ENCODE measurements around the gene PCBP3.
"Not testable (repeated sequence)": the region's sequence is repeated elsewhere in the genome, so short reads cannot be mapped to it uniquely, and the experiment has no call there.

Gene PCBP3

GRCh38 chr21:45975020-45975666 is 331.6 kb downstream of the PCBP3 start:
- Histone ChIP-seq H3K27me3 (ENCODE audit: control insufficient read depth, insufficient read depth, low read length) (no peaks in the 10 kb centered on the region), H3K9me3 (ENCODE audit: control insufficient read depth, insufficient read depth, low read length) (no peaks in the 10 kb centered on the region), H3K4me1 (ENCODE audit: control insufficient read depth, insufficient read depth, low read length) (peaks cover 8% of the 10 kb centered on the region), H3K27ac (ENCODE audit: low read length) (no peak overlapping the region), H3K36me3 (ENCODE audit: control insufficient read depth, insufficient read depth, low read length) (no peaks in the 10 kb centered on the region), H3K4me3 (ENCODE audit: low read length) (peak overlapping the region; percentile 29; the same call in 1 of the 2 replicates)
- no peak for DNase-seq (ENCODE audit: low read depth, low spot score)
- WGBS (ENCODE audit: insufficient coverage, insufficient read length) = no CpG with 5 or more reads among the region's 33 CpGs

DNA sequence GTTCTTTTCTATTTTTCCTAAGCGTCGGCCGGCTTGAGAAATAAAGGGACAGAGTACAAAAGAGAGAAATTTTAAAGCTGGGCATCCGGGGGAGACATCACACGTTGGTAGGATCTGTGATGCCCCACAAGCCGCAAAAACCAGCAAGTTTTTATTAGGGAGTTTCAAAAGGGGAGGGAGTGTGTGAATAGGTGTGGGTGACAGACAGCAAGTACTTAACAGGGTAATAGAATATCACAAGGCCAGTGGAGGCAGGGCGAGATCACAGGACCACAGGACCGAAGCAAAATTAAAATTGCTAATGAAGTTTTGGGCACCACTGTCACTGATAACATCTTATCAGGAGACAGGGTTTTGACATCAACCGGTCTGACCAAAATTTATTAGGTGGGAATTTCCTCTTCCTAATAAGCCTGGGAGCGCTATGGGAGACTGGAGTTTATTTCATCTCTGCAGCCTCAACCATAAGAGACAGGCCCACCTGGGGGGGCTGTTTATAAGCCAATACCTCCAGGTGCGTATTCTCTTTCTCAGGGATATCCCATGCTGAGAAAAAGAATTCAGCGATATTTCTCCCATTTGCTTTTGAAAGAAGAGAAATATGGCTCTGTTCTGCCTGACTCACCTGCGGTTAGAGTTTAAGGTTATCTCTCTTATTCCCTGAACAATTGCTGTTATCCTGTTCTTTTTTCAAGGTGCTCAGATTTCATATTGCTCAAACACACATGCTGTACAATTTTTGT is 332.3 kb downstream of the PCBP3 start:
- not testable (repeated sequence) for H3K27me3 ChIP-seq (ENCODE audit: control insufficient read depth, insufficient read depth, low read length); H3K27ac ChIP-seq (ENCODE audit: low read length); H3K4me1 ChIP-seq (ENCODE audit: control insufficient read depth, insufficient read depth, low read length); H3K4me3 ChIP-seq (ENCODE audit: low read length); H3K9me3 ChIP-seq (ENCODE audit: control insufficient read depth, insufficient read depth, low read length); H3K36me3 ChIP-seq (ENCODE audit: control insufficient read depth, insufficient read depth, low read length); DNase-seq (ENCODE audit: low read depth, low spot score)
- WGBS (ENCODE audit: insufficient coverage, insufficient read length) = no CpG with 5 or more reads among the region's 13 CpGs

- Histone ChIP-seq H3K27me3 (ENCODE audit: control insufficient read depth, insufficient read depth, low read length) (no peaks in the 10 kb centered on the region), H3K36me3 (ENCODE audit: control insufficient read depth, insufficient read depth, low read length) (no peaks in the 10 kb centered on the region), H3K4me3 (ENCODE audit: low read length) (no peak overlapping the region), H3K4me1 (ENCODE audit: control insufficient read depth, insufficient read depth, low read length) (peaks cover 8% of the 10 kb centered on the region), H3K9me3 (ENCODE audit: control insufficient read depth, insufficient read depth, low read length) (no peaks in the 10 kb centered on the region), H3K27ac (ENCODE audit: low read length) (no peak overlapping the region)
- no CpG with 5 or more reads among the region's 11 CpGs for WGBS (ENCODE audit: insufficient coverage, insufficient read length)
- DNase-seq (ENCODE audit: low read depth, low spot score) = no peak
Measured at GRCh38 chr21:45976701-45977311, 333.3 kb downstream of the PCBP3 start.

- Histone ChIP-seq H3K36me3 (ENCODE audit: control insufficient read depth, insufficient read depth, low read length) (no peaks in the 10 kb centered on the region), H3K4me1 (ENCODE audit: control insufficient read depth, insufficient read depth, low read length) (peaks cover 6% of the 10 kb centered on the region), H3K9me3 (ENCODE audit: control insufficient read depth, insufficient read depth, low read length) (no peaks in the 10 kb centered on the region), H3K27me3 (ENCODE audit: control insufficient read depth, insufficient read depth, low read length) (no peaks in the 10 kb centered on the region), H3K4me3 (ENCODE audit: low read length) (no peak overlapping the region), H3K27ac (ENCODE audit: low read length) (no peak overlapping the region)
- DNase-seq (ENCODE audit: low read depth, low spot score) = no peak
- no CpG with 5 or more reads among the region's 5 CpGs for WGBS (ENCODE audit: insufficient coverage, insufficient read length)
Measured at GRCh38 chr21:45977396-45977795, 333.9 kb downstream of the PCBP3 start.

GRCh38 chr21:45979141-45979631 is 335.7 kb downstream of the PCBP3 start:
- Histone ChIP-seq H3K9me3 (ENCODE audit: control insufficient read depth, insufficient read depth, low read length) (no peaks in the 10 kb centered on the region), H3K4me3 (ENCODE audit: low read length) (no peak overlapping the region), H3K36me3 (ENCODE audit: control insufficient read depth, insufficient read depth, low read length) (no peaks in the 10 kb centered on the region; the same call in 1 of the 2 replicates), H3K27me3 (ENCODE audit: control insufficient read depth, insufficient read depth, low read length) (no peaks in the 10 kb centered on the region), H3K4me1 (ENCODE audit: control insufficient read depth, insufficient read depth, low read length) (peaks cover 9% of the 10 kb centered on the region), H3K27ac (ENCODE audit: low read length) (no peak overlapping the region)
- no peak for DNase-seq (ENCODE audit: low read depth, low spot score)
- no CpG with 5 or more reads among the region's 20 CpGs for WGBS (ENCODE audit: insufficient coverage, insufficient read length)

GRCh38 chr21:45979651-45980050 is 336.1 kb downstream of the PCBP3 start:
- WGBS (ENCODE audit: insufficient coverage, insufficient read length) = no CpG with 5 or more reads among the region's 7 CpGs
- H3K36me3 ChIP-seq (ENCODE audit: control insufficient read depth, insufficient read depth, low read length) = no peaks in the 10 kb centered on the region; the same call in 1 of the 2 replicates
- no peaks in the 10 kb centered on the region for H3K27me3 ChIP-seq (ENCODE audit: control insufficient read depth, insufficient read depth, low read length)
- peaks cover 7% of the 10 kb centered on the region for H3K4me1 ChIP-seq (ENCODE audit: control insufficient read depth, insufficient read depth, low read length)
- H3K9me3 ChIP-seq (ENCODE audit: control insufficient read depth, insufficient read depth, low read length) = no peaks in the 10 kb centered on the region
- no peak overlapping the region for H3K27ac ChIP-seq (ENCODE audit: low read length)
- DNase-seq (ENCODE audit: low read depth, low spot score) = no peak
- H3K4me3 ChIP-seq (ENCODE audit: low read length) = no peak overlapping the region

GRCh38 chr21:45980271-45980670 is 336.7 kb downstream of the PCBP3 start:
- DNase-seq (ENCODE audit: low read depth, low spot score) = no peak
- Histone ChIP-seq H3K27ac (ENCODE audit: low read length) (no peak overlapping the region), H3K9me3 (ENCODE audit: control insufficient read depth, insufficient read depth, low read length) (no peaks in the 10 kb centered on the region), H3K27me3 (ENCODE audit: control insufficient read depth, insufficient read depth, low read length) (no peaks in the 10 kb centered on the region), H3K36me3 (ENCODE audit: control insufficient read depth, insufficient read depth, low read length) (no peaks in the 10 kb centered on the region; the same call in 1 of the 2 replicates), H3K4me1 (ENCODE audit: control insufficient read depth, insufficient read depth, low read length) (peaks cover 5% of the 10 kb centered on the region), H3K4me3 (ENCODE audit: low read length) (no peak overlapping the region)
- no CpG with 5 or more reads among the region's 2 CpGs for WGBS (ENCODE audit: insufficient coverage, insufficient read length)

GRCh38 chr21:45980697-45981096 is 337.2 kb downstream of the PCBP3 start:
- DNase-seq (ENCODE audit: low read depth, low spot score) = no peak
- H3K4me3 ChIP-seq (ENCODE audit: low read length) = no peak overlapping the region
- peaks cover 5% of the 10 kb centered on the region for H3K4me1 ChIP-seq (ENCODE audit: control insufficient read depth, insufficient read depth, low read length)
- H3K27me3 ChIP-seq (ENCODE audit: control insufficient read depth, insufficient read depth, low read length) = no peaks in the 10 kb centered on the region
- no peak overlapping the region for H3K27ac ChIP-seq (ENCODE audit: low read length)
- no peaks in the 10 kb centered on the region for H3K9me3 ChIP-seq (ENCODE audit: control insufficient read depth, insufficient read depth, low read length)
- peaks cover under 1% of the 10 kb centered on the region; the same call in 1 of the 2 replicates for H3K36me3 ChIP-seq (ENCODE audit: control insufficient read depth, insufficient read depth, low read length)

DNA sequence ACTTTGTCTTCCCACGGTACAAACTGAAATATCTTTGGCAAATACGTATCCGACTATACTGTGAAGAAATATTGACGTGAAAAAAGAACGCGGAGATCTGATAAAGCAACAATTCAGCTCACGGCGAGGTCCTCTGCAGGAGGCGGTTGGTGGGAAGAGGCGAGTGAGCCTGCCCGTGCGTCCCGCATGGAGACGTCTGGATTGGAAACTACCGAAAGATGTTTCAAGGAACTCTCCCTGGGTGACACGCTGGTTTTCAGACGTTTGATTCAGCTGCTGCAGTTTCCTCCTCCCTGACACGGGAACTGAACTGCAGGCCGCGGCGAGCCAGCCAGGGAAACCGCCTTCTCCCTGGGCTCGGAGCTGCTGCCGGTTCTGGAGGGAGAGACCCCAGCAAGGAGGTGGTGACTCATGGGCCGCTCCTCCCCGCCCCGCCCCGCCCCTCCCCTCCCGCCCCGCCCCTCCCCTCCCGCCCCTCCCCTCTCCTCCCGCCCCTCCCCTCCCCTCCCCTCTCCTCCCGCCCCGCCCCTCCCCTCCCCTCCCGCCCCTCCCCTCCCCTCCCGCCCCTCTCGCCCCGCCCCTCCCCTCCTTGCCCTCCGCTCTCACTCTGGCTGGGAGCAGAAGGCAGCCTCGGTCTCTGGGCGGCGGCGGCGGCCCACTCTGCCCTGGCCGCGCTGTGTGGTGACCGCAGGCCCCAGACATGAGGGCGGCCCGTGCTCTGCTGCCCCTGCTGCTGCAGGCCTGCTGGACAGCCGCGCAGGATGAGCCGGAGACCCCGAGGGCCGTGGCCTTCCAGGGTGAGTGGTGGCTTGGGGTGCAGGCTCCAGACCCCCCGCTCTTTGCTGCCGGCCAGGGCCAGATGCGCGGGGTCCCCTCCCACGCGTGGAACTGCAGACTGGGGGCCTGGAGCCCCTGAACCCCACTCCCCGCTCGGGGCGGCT is 337.9 kb downstream of the PCBP3 start, which contains the start of gene COL6A1:
Gene COL6A1 (plus strand): TSS at position 620 of the 941 bp plus-strand sequence. CDS start 81 bp downstream, at position 701.
- H3K9me3 ChIP-seq (ENCODE audit: control insufficient read depth, insufficient read depth, low read length) = no peaks in the 10 kb centered on the region
- no peak for DNase-seq (ENCODE audit: low read depth, low spot score)
- no peak within 1 kb of the TSS for H3K27ac ChIP-seq (ENCODE audit: low read length)
- WGBS (ENCODE audit: insufficient coverage, insufficient read length) = no CpG with 5 or more reads among the region's 63 CpGs
- peaks cover 3% of the 10 kb centered on the region for H3K36me3 ChIP-seq (ENCODE audit: control insufficient read depth, insufficient read depth, low read length)
- peak within 1 kb of the TSS; percentile 41 for H3K4me3 ChIP-seq (ENCODE audit: low read length)
- H3K27me3 ChIP-seq (ENCODE audit: control insufficient read depth, insufficient read depth, low read length) = no peaks in the 10 kb centered on the region
- H3K4me1 ChIP-seq (ENCODE audit: control insufficient read depth, insufficient read depth, low read length) = peaks cover 5% of the 10 kb centered on the region
